Tracheal epithelial cell (primary cell): ENCODE measurements around the gene APOL4. TPM values are rescaled to one million over a fixed set of nuclear protein-coding genes. Genes with fewer than 3 reads are reported as not detected.

ENCODE experiments used
- total RNA-seq: library from RNA; depleted of rRNA; stranded (reverse); fragments of >200 nt; gene quantifications from 2 replicates; pipeline ENCODE4 v1.2.1, GENCODE V29; 2014

APOL4 gene
- total RNA-seq = not detected in 2 replicates

GRCh38 chr22:36201630-36202319, at the start of gene APOL4:
Gene APOL4 (minus strand): TSS chr22:36201809. CDS start chr22:36201734, 75 bp downstream.

GRCh38 chr22:36239401-36240171, 38.0 kb upstream of the APOL4 start, which contains the start of gene APOL2:
Gene APOL2 (minus strand): TSS chr22:36239527. CDS start chr22:36233162, 6,365 bp downstream.

GRCh38 chr22:36160499-36160942, 41.1 kb downstream of the APOL4 start, which contains the start of gene APOL3:
Gene APOL3 (minus strand): TSS chr22:36160755. CDS start chr22:36149055, 11,700 bp downstream.

Other genes starting within 250 kb of the APOL4 start
- 75.2 and 85.3 TPM in 2 replicates for gene RBFOX2, start 173.0 kb downstream of the APOL4 start, total RNA-seq
- 0.21 and 2.9 TPM in 2 replicates for gene APOL3, start 41.1 kb downstream of the APOL4 start, total RNA-seq
- gene APOL2, start 37.7 kb upstream of the APOL4 start, total RNA-seq = 9.6 and 47.2 TPM in 2 replicates
- 7.2 and 56.9 TPM in 2 replicates for gene APOL1, start 51.3 kb upstream of the APOL4 start, total RNA-seq
- gene MYH9, start 186.2 kb upstream of the APOL4 start, total RNA-seq = 215 and 642 TPM in 2 replicates